ENCODE results near the gene GPR151. TPM values are rescaled to one million over a fixed set of nuclear protein-coding genes. Genes with fewer than 3 reads are reported as not detected.

Gene GPR151
- polyA plus RNA-seq, 1 donor (not counting 4 experiments of a cell fraction or from before 2014, with no cell fraction given), result not detected

- Histone ChIP-seq H3K4me2 (ENCODE audit: control insufficient read depth, extremely low read depth, insufficient read depth, low read depth, low read length) (no peak overlapping the region), H2AFZ (ENCODE audit: control insufficient read depth, low read length) (no peak overlapping the region), H3K36me3 (ENCODE audit: control insufficient read depth in 2 of 2, extremely low read depth in 1 of 2, insufficient read depth in 2 of 2, low read length in 2 of 2) (peaks cover 10 to 25% of the 10 kb centered on the region in 2 experiments), H4K20me1 (ENCODE audit: control insufficient read depth, extremely low read depth, insufficient read depth, low read length) (no peaks in the 10 kb centered on the region), H3K27me3 (ENCODE audit: control insufficient read depth, extremely low read depth, insufficient read depth, low read length) (no peaks in the 10 kb centered on the region), H3K4me3 (ENCODE audit: control insufficient read depth in 2 of 3, extremely low read depth in 1 of 3, insufficient read depth in 2 of 3, low read depth in 1 of 3, low read length in 3 of 3) (no peak overlapping the region), H3K4me1 (ENCODE audit: control insufficient read depth, extremely low read depth, insufficient read depth, low read length) (no peaks in the 10 kb centered on the region), H3K9me3 (ENCODE audit: control insufficient read depth, low read depth, low read length) (no peaks in the 10 kb centered on the region), H3K79me2 (ENCODE audit: control insufficient read depth, insufficient read depth, low read length) (no peaks in the 10 kb centered on the region), H3K9ac (ENCODE audit: control insufficient read depth, extremely low read depth, insufficient read depth, low read length) (no peak overlapping the region), H3K9me1 (ENCODE audit: control insufficient read depth, extremely low read depth, insufficient read depth, low read length) (no peaks in the 10 kb centered on the region), H3K27ac (ENCODE audit: control insufficient read depth, insufficient read depth, low read length) (no peak overlapping the region)
- dilution Hi-C loops (cut with MboI; ENCODE audit: extremely low pct_ligation_motif_present, low sequenced_read_pairs), result no loop called here
- TF ChIP-seq CTCF (optimal IDR thresholded peaks at IDR 0.05 in 1 of 3, IDR thresholded peaks at IDR 0.05 in 1 of 3, conservative IDR thresholded peaks at IDR 0.05 in 1 of 3; ENCODE audit: extremely low read depth in 1 of 3, insufficient read depth in 2 of 3, low read length in 3 of 3) (no peak), EZH2 (IDR thresholded peaks at IDR 0.05; ENCODE audit: low read length) (no peak)
- no peak for FAIRE-seq
- DNase-seq (ENCODE audit: low read depth, low spot score), result no peak
Measured at GRCh38 chr5:146484714-146485391, 31.1 kb downstream of the GPR151 start.

GRCh38 chr5:146482775-146483174 lies 33.2 kb downstream of the GPR151 start:
- Histone ChIP-seq H4K20me1 (ENCODE audit: control insufficient read depth, extremely low read depth, insufficient read depth, low read length) (no peaks in the 10 kb centered on the region), H3K4me3 (ENCODE audit: control insufficient read depth in 2 of 3, extremely low read depth in 1 of 3, insufficient read depth in 2 of 3, low read depth in 1 of 3, low read length in 3 of 3) (no peak overlapping the region), H3K27ac (ENCODE audit: control insufficient read depth, insufficient read depth, low read length) (no peak overlapping the region), H3K4me1 (ENCODE audit: control insufficient read depth, extremely low read depth, insufficient read depth, low read length) (no peaks in the 10 kb centered on the region), H3K4me2 (ENCODE audit: control insufficient read depth, extremely low read depth, insufficient read depth, low read depth, low read length) (no peak overlapping the region), H3K27me3 (ENCODE audit: control insufficient read depth, extremely low read depth, insufficient read depth, low read length) (no peaks in the 10 kb centered on the region), H3K36me3 (ENCODE audit: control insufficient read depth in 2 of 2, extremely low read depth in 1 of 2, insufficient read depth in 2 of 2, low read length in 2 of 2) (peaks cover 10 to 29% of the 10 kb centered on the region in 2 experiments), H3K9me1 (ENCODE audit: control insufficient read depth, extremely low read depth, insufficient read depth, low read length) (no peaks in the 10 kb centered on the region), H2AFZ (ENCODE audit: control insufficient read depth, low read length) (no peak overlapping the region), H3K9me3 (ENCODE audit: control insufficient read depth, low read depth, low read length) (no peaks in the 10 kb centered on the region), H3K9ac (ENCODE audit: control insufficient read depth, extremely low read depth, insufficient read depth, low read length) (no peak overlapping the region), H3K79me2 (ENCODE audit: control insufficient read depth, insufficient read depth, low read length) (no peaks in the 10 kb centered on the region)
- dilution Hi-C loops (cut with MboI; ENCODE audit: extremely low pct_ligation_motif_present, low sequenced_read_pairs), result no loop called here
- TF ChIP-seq CTCF (optimal IDR thresholded peaks at IDR 0.05 in 1 of 3, IDR thresholded peaks at IDR 0.05 in 1 of 3, conservative IDR thresholded peaks at IDR 0.05 in 1 of 3; ENCODE audit: extremely low read depth in 1 of 3, insufficient read depth in 2 of 3, low read length in 3 of 3), result no peak
- no peak for TF ChIP-seq EZH2 (IDR thresholded peaks at IDR 0.05; ENCODE audit: low read length)
- no peak for FAIRE-seq
- no peak for DNase-seq (ENCODE audit: low read depth, low spot score)
